Measurements from ENCODE around the gene C12orf43. TPM values are rescaled to one million over a fixed set of nuclear protein-coding genes. Genes with fewer than 3 reads are reported as not detected.

C12orf43 gene
- total RNA-seq, 2 donors from 2014 or later = 21.4 to 26.8 TPM

DNA sequence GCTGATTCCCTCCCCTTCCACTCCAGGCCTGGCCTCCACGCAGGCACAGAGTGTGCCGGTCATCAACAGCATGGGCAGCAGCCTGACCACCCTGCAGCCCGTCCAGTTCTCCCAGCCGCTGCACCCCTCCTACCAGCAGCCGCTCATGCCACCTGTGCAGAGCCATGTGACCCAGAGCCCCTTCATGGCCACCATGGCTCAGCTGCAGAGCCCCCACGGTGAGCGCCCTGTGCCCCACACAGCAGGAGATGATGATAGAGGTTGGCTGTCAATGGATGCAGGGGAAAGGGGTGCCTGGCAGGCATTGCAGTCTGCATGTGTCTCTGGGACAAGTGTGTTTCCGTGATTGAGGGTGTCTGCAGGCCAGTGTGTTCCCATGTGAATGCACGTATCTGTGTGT is 18.8 kb downstream of the C12orf43 start:
- Histone ChIP-seq H3K27ac (ENCODE audit: low read depth, low read length) (no peak overlapping the region), H3K9me3 (ENCODE audit: control insufficient read depth, low read length) (no peaks in the 10 kb centered on the region), H3K27me3 (ENCODE audit: control insufficient read depth, insufficient read depth, low read length, poor library complexity, severe bottlenecking) (no peaks in the 10 kb centered on the region), H3K9ac (ENCODE audit: extremely low read depth, low read length, poor library complexity, severe bottlenecking) (no peak overlapping the region), H3K4me3 (ENCODE audit: low read length) (no peak overlapping the region), H3K36me3 (ENCODE audit: control insufficient read depth, insufficient read depth, low read length) (no peaks in the 10 kb centered on the region), H3K4me1 (ENCODE audit: control insufficient read depth, insufficient read depth, low read length) (peaks cover 4% of the 10 kb centered on the region)
- DNase-seq = no peak
- Mint-ChIP-seq H3K36me3 (ENCODE audit: low read depth) (peaks cover 5% of the 10 kb centered on the region), H3K4me1 (peaks cover 7% of the 10 kb centered on the region), H3K9me3 (no peaks in the 10 kb centered on the region), H3K27ac (no peak overlapping the region), H3K4me3 (no peak overlapping the region), H3K27me3 (ENCODE audit: insufficient read depth) (peaks cover 13% of the 10 kb centered on the region)
- TF ChIP-seq, protein P1, sequence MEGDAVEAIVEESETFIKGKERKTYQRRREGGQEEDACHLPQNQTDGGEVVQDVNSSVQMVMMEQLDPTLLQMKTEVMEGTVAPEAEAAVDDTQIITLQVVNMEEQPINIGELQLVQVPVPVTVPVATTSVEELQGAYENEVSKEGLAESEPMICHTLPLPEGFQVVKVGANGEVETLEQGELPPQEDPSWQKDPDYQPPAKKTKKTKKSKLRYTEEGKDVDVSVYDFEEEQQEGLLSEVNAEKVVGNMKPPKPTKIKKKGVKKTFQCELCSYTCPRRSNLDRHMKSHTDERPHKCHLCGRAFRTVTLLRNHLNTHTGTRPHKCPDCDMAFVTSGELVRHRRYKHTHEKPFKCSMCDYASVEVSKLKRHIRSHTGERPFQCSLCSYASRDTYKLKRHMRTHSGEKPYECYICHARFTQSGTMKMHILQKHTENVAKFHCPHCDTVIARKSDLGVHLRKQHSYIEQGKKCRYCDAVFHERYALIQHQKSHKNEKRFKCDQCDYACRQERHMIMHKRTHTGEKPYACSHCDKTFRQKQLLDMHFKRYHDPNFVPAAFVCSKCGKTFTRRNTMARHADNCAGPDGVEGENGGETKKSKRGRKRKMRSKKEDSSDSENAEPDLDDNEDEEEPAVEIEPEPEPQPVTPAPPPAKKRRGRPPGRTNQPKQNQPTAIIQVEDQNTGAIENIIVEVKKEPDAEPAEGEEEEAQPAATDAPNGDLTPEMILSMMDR (conservative IDR thresholded peaks at IDR 0.05) = no peak
- 63 to 86% methylated on average over 4 to 9 of the region's 9 CpGs for WGBS, 2 experiments (ENCODE audit: insufficient coverage in 1 of 2, insufficient read length in 1 of 2)

DNA sequence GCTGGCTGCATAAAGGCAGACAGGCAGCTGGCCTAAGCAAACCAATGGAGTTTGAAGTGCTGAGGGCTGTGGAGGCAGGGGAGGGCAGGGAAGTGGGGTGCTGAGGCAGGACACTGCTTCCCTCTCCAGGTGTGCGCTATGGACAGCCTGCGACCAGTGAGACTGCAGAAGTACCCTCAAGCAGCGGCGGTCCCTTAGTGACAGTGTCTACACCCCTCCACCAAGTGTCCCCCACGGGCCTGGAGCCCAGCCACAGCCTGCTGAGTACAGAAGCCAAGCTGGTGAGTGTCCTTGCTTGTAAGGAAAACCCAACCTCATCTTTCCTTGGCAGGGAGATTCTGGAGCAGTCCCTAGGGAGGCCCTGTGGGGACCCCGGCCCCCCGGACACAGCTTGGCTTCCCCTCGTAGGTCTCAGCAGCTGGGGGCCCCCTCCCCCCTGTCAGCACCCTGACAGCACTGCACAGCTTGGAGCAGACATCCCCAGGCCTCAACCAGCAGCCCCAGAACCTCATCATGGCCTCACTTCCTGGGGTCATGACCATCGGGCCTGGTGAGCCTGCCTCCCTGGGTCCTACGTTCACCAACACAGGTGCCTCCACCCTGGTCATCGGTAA is 20.0 kb downstream of the C12orf43 start:
- WGBS, 2 experiments (ENCODE audit: insufficient coverage in 1 of 2, insufficient read length in 1 of 2) = 85 to 90% methylated on average over 7 to 11 of the region's 11 CpGs

DNA sequence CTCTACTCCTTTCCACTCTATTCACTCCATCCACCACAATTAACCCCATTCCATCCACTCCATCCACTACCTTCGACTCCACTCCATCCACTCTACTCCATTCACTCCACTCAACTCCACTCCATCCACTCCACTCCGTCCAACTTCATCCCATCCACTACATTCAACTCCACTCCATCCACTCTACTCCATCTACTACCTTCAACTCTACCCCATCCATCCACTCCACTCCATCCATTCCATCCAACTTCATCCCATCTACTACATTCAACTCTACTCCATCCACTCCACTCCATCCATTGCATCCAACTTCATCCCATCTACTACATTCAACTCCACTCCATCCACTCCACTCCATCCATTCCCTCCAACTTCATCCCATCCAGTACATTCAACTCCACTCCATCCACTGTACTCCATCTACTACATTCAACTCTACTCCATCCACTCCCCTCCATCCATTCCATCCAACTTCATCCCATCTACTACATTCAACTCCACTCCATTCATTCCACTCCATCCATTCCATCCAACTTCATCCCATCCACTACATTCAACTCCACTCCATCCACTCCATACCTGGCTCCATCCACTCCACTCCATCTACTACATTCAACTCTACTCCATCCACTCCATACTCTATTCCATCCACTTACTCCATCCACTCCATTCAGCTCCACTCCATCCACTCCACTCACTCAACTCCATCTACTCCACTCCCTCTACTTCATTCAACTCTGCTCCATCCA is 21.5 kb downstream of the C12orf43 start:
- H3K27ac ChIP-seq (ENCODE audit: low read depth, low read length) = no peak overlapping the region
- TF ChIP-seq, protein P1 (conservative IDR thresholded peaks at IDR 0.05) = no peak
- peaks cover 7% of the 10 kb centered on the region for H3K4me1 Mint-ChIP-seq
- no peaks in the 10 kb centered on the region for H3K9me3 ChIP-seq (ENCODE audit: control insufficient read depth, low read length)
- 83 to 92% methylated on average over 2 of the region's 2 CpGs for WGBS, 2 experiments (ENCODE audit: insufficient coverage in 1 of 2, insufficient read length in 1 of 2)
- peaks cover 2% of the 10 kb centered on the region for H3K4me1 ChIP-seq (ENCODE audit: control insufficient read depth, insufficient read depth, low read length)
- no peak overlapping the region for H3K4me3 Mint-ChIP-seq
- H3K27me3 Mint-ChIP-seq (ENCODE audit: insufficient read depth) = peaks cover 16% of the 10 kb centered on the region
- H3K27me3 ChIP-seq (ENCODE audit: control insufficient read depth, insufficient read depth, low read length, poor library complexity, severe bottlenecking) = peaks cover 7% of the 10 kb centered on the region
- no peak for DNase-seq
- H3K27ac Mint-ChIP-seq = no peak overlapping the region
- no peaks in the 10 kb centered on the region for H3K36me3 Mint-ChIP-seq (ENCODE audit: low read depth)
- H3K9me3 Mint-ChIP-seq = no peaks in the 10 kb centered on the region
- H3K4me3 ChIP-seq (ENCODE audit: low read length) = no peak overlapping the region
- H3K36me3 ChIP-seq (ENCODE audit: control insufficient read depth, insufficient read depth, low read length) = no peaks in the 10 kb centered on the region
- H3K9ac ChIP-seq (ENCODE audit: extremely low read depth, low read length, poor library complexity, severe bottlenecking) = no peak overlapping the region

More for the DNA sequence above, 20.0 kb downstream of the C12orf43 start:
- Histone ChIP-seq H3K27me3 (ENCODE audit: control insufficient read depth, insufficient read depth, low read length, poor library complexity, severe bottlenecking) (peaks cover 7% of the 10 kb centered on the region), H3K9me3 (ENCODE audit: control insufficient read depth, low read length) (no peaks in the 10 kb centered on the region), H3K36me3 (ENCODE audit: control insufficient read depth, insufficient read depth, low read length) (no peaks in the 10 kb centered on the region), H3K9ac (ENCODE audit: extremely low read depth, low read length, poor library complexity, severe bottlenecking) (no peak overlapping the region), H3K4me3 (ENCODE audit: low read length) (no peak overlapping the region), H3K4me1 (ENCODE audit: control insufficient read depth, insufficient read depth, low read length) (peaks cover 4% of the 10 kb centered on the region), H3K27ac (ENCODE audit: low read depth, low read length) (no peak overlapping the region)
- DNase-seq = no peak
- TF ChIP-seq, protein P1 (conservative IDR thresholded peaks at IDR 0.05) = no peak
- no peaks in the 10 kb centered on the region for H3K9me3 Mint-ChIP-seq
- H3K27me3 Mint-ChIP-seq (ENCODE audit: insufficient read depth) = peaks cover 16% of the 10 kb centered on the region
- H3K36me3 Mint-ChIP-seq (ENCODE audit: low read depth) = no peaks in the 10 kb centered on the region
- no peak overlapping the region for H3K4me3 Mint-ChIP-seq
- peaks cover 7% of the 10 kb centered on the region for H3K4me1 Mint-ChIP-seq
- H3K27ac Mint-ChIP-seq = no peak overlapping the region
